Activated B cell treated with CpG ODN at 0.5 μM for 24 hours (primary cell): Measurements from ENCODE around the gene CCHCR1. TPM values are rescaled to one million over a fixed set of nuclear protein-coding genes. Genes with fewer than 3 reads are reported as not detected.
A peak's percentile ranks its signal among the peaks of the same experiment; 100 is the strongest.
"Not testable (repeated sequence)": the region's sequence is repeated elsewhere in the genome, so short reads cannot be mapped to it uniquely, and the experiment has no call there.

ENCODE experiments used
- ATAC-seq: fragments of 200-7000 bp; cut with Tn5 transposase; one replicate; pipeline ENCODE4 v1.10.0; 2021; ENCODE audit warnings: low read depth, mild to moderate bottlenecking, moderate library complexity
- CTCF ChIA-PET: fragments of 350-600 bp; sonication (Branson Sonifier 250); formaldehyde crosslinking; loops from one replicate; lab custom pipeline; 2021; ENCODE audit warnings: antibody characterized with exemption; lab: Charles Lee
- POLR2A ChIA-PET: fragments of 350-600 bp; sonication (Branson Sonifier 250); formaldehyde crosslinking; loops from one replicate; lab custom pipeline; 2021; ENCODE audit warnings: antibody characterized with exemption; lab: Charles Lee
- DNase-seq: peaks from one replicate; pipeline ENCODE4 v3.0.0; 2022
- H3K27ac Mint-ChIP-seq: one replicate; pipeline ENCODE4 v1.8.0; 2020; ENCODE audit warnings: mixed read lengths
- H3K27me3 Mint-ChIP-seq: one replicate; pipeline ENCODE4 v1.8.0; 2021; ENCODE audit warnings: mixed read lengths
- H3K36me3 Mint-ChIP-seq: one replicate; pipeline ENCODE4 v1.8.0; 2021; ENCODE audit warnings: low read depth, mixed read lengths
- H3K4me1 Mint-ChIP-seq: one replicate; pipeline ENCODE4 v1.8.0; 2021; ENCODE audit warnings: mixed read lengths
- H3K4me3 Mint-ChIP-seq: one replicate; pipeline ENCODE4 v1.8.0; 2020; ENCODE audit warnings: mild to moderate bottlenecking, mixed read lengths
- H3K9me3 Mint-ChIP-seq: one replicate; pipeline ENCODE4 v1.8.0; 2020; ENCODE audit warnings: mixed read lengths
- CTCF ChIP-seq: fragments of 200-600 bp; IDR thresholded peaks from one replicate; pipeline ENCODE4 v1.8.0; 2022; ENCODE audit warnings: antibody characterized with exemption, mild to moderate bottlenecking
- intact Hi-C: fragments of 100-400 bp; cut with micrococcal nuclease; formaldehyde crosslinking; loops from one replicate; pipeline ENCODE4 v1.15.1; 2024
- total RNA-seq: library from RNA; stranded (reverse); gene quantifications from 2 replicates; pipeline ENCODE4 v1.2.3, GENCODE V29; 2022

Gene CCHCR1
- total RNA-seq, 1 donor from 2014 or later, result 37.6 TPM

- TF ChIP-seq CTCF, result no peak
- no peak overlapping the region for H3K27ac Mint-ChIP-seq
- intact Hi-C loops, result no loop called here
- ChIA-PET POLR2A (no interaction called here), CTCF (no interaction called here)
- H3K27me3 Mint-ChIP-seq, result no peaks in the 10 kb centered on the region
- no peaks in the 10 kb centered on the region for H3K36me3 Mint-ChIP-seq
- H3K9me3 Mint-ChIP-seq, result no peaks in the 10 kb centered on the region
- ATAC-seq, result no peak
- H3K4me3 Mint-ChIP-seq, result no peak overlapping the region
- DNase-seq, result no peak
- H3K4me1 Mint-ChIP-seq, result peaks cover 11% of the 10 kb centered on the region
Measured at GRCh38 chr6:31169123-31169857, 11.7 kb upstream of the CCHCR1 start.

GRCh38 chr6:31168606-31169005 is 11.0 kb upstream of the CCHCR1 start:
- H3K9me3 Mint-ChIP-seq, result no peaks in the 10 kb centered on the region
- H3K36me3 Mint-ChIP-seq, result no peaks in the 10 kb centered on the region
- DNase-seq (no peak), ATAC-seq (no peak)
- intact Hi-C loops, result no loop called here
- ChIA-PET CTCF (no interaction called here), POLR2A (no interaction called here)
- no peaks in the 10 kb centered on the region for H3K27me3 Mint-ChIP-seq
- peaks cover 17% of the 10 kb centered on the region for H3K4me1 Mint-ChIP-seq
- no peak overlapping the region for H3K4me3 Mint-ChIP-seq
- H3K27ac Mint-ChIP-seq, result no peak overlapping the region
- no peak for TF ChIP-seq CTCF

GRCh38 chr6:31165986-31166385 is 8.4 kb upstream of the CCHCR1 start:
- ChIA-PET CTCF (interaction anchor here (1.4 kb wide), 1 partner anchor 201 kb away, joined by 7 read pairs; no protein-coding TSS in a partner anchor), POLR2A (interaction anchor here (1.2 to 2.4 kb wide), 3 partner anchors 18 to 21 kb away, joined by 3 to 7 read pairs (median 5); no protein-coding TSS in a partner anchor)
- no peak for TF ChIP-seq CTCF

GRCh38 chr6:31165064-31165832 is 7.6 kb upstream of the CCHCR1 start:
- H3K36me3 Mint-ChIP-seq, H3K27me3 Mint-ChIP-seq, intact Hi-C loops, H3K9me3 Mint-ChIP-seq: not testable (repeated sequence)
- Mint-ChIP-seq H3K4me3 (peak overlapping the region; percentile 53), H3K4me1 (peaks cover 24% of the 10 kb centered on the region), H3K27ac (peak overlapping the region; percentile 89)
- ATAC-seq, result peak; percentile 88
- POLR2A ChIA-PET, result interaction anchor here (1.0 to 2.4 kb wide), 7 partner anchors 19 to 143 kb away, joined by 3 to 8 read pairs (median 5); no protein-coding TSS in a partner anchor
- DNase-seq, result peak; percentile 26
- CTCF ChIA-PET, result interaction anchor here (1.4 to 2.2 kb wide), 2 partner anchors 27 to 201 kb away, joined by 6 to 7 read pairs; no protein-coding TSS in a partner anchor

More at GRCh38 chr6:31165986-31166385, 8.4 kb upstream of the CCHCR1 start:
- Mint-ChIP-seq H3K9me3 (no peaks in the 10 kb centered on the region), H3K36me3 (peaks cover 6% of the 10 kb centered on the region), H3K27me3 (no peaks in the 10 kb centered on the region), H3K27ac (peak overlapping the region; percentile 89), H3K4me3 (no peak overlapping the region), H3K4me1 (peaks cover 24% of the 10 kb centered on the region)
- no peak for DNase-seq
- intact Hi-C loops, result no loop called here
- no peak for ATAC-seq

GRCh38 chr6:31164475-31165063 is 7.0 kb upstream of the CCHCR1 start:
- H3K27ac Mint-ChIP-seq, result peak overlapping the region; percentile 89
- ATAC-seq, DNase-seq, H3K36me3 Mint-ChIP-seq, H3K27me3 Mint-ChIP-seq, intact Hi-C loops, H3K9me3 Mint-ChIP-seq: not testable (repeated sequence)
- CTCF ChIA-PET, result interaction anchor here (1.4 to 2.2 kb wide), 2 partner anchors 27 to 202 kb away, joined by 6 to 7 read pairs; no protein-coding TSS in a partner anchor
- POLR2A ChIA-PET, result interaction anchor here (0.6 to 2.4 kb wide), 9 partner anchors 20 to 550 kb away, joined by 3 to 8 read pairs (median 4); no protein-coding TSS in a partner anchor
- peaks cover 29% of the 10 kb centered on the region for H3K4me1 Mint-ChIP-seq
- peak overlapping the region; percentile 53 for H3K4me3 Mint-ChIP-seq
